T-cell (primary cell): Measurements from ENCODE around the gene RALY. TPM values are rescaled to one million over a fixed set of nuclear protein-coding genes. Genes with fewer than 3 reads are reported as not detected.

ENCODE experiments used
- ATAC-seq, 4 experiments: fragments of 200-7000 bp in 3 of 4; fragments of 150-1000 bp in 1 of 4; cut with Tn5 transposase; replicated peaks in 1 of 4; 1 replicate in 3 of 4; 2 replicates in 1 of 4; pipeline ENCODE4 v1.10.0; 2021; ENCODE audit warnings: moderate library complexity in 3 of 4, mild to moderate bottlenecking in 2 of 4, moderate number of reproducible peaks in 1 of 4
- CTCF ChIA-PET, 2 donors: fragments of 300-600 bp; sonication (Branson Sonifier 250); formaldehyde crosslinking; loops; one replicate each; lab custom pipeline; 2022; ENCODE audit warnings: antibody characterized with exemption in 2 of 2; lab: Charles Lee
- POLR2A ChIA-PET, 2 donors: fragments of 300-600 bp; sonication (Branson Sonifier 250); formaldehyde crosslinking; loops; one replicate each; lab custom pipeline; 2022; ENCODE audit warnings: antibody characterized with exemption in 2 of 2; lab: Charles Lee
- DNase-seq, 35 experiments: peaks; one replicate each; pipeline versions ENCODE4 v3.0.0 to v3.0.0-alpha.2; 2013 to 2023
- H3K27ac ChIP-seq: one replicate; pipeline ENCODE4 v1.5.1; 2013; ENCODE audit warnings: low read length
- H3K27me3 ChIP-seq, 2 experiments: replicated peaks in 1 of 2; 1 replicate in 1 of 2; 2 replicates in 1 of 2; pipeline versions ENCODE4 v1.6.1 to v1.7.0; 2013; ENCODE audit warnings: low read length in 1 of 2, mixed read lengths in 1 of 2; ENCODE audit not compliant: control insufficient read depth in 2 of 2, insufficient read depth in 2 of 2; ENCODE audit errors: extremely low read depth in 1 of 2
- H3K36me3 ChIP-seq, 2 donors: 1 replicate in 1 of 2; 2 replicates in 1 of 2; pipeline versions ENCODE4 v1.6.1 to v1.7.0; 2013; ENCODE audit warnings: low read length in 1 of 2; ENCODE audit not compliant: control insufficient read depth in 2 of 2, insufficient read depth in 1 of 2; ENCODE audit errors: extremely low read depth in 1 of 2
- H3K4me1 ChIP-seq, 2 experiments: 1 replicate in 1 of 2; 2 replicates in 1 of 2; pipeline versions ENCODE4 v1.6.1 to v1.7.0; 2013; ENCODE audit warnings: low read length in 2 of 2, mixed read lengths in 1 of 2; ENCODE audit not compliant: insufficient read depth in 2 of 2, control insufficient read depth in 1 of 2; ENCODE audit errors: extremely low read depth in 1 of 2
- H3K4me3 ChIP-seq, 2 donors: 1 replicate in 1 of 2; 2 replicates in 1 of 2; pipeline versions ENCODE4 v1.5.1 to v1.7.0; 2013; ENCODE audit warnings: mild to moderate bottlenecking in 2 of 2, low read length in 1 of 2, moderate library complexity in 1 of 2; ENCODE audit not compliant: control insufficient read depth in 1 of 2; ENCODE audit errors: extremely low read depth in 1 of 2
- H3K9me3 ChIP-seq: 2 replicates; pipeline ENCODE4 v1.7.0; 2013
- H3K27ac Mint-ChIP-seq, 2 donors: one replicate each; pipeline ENCODE4 v1.8.0; 2020 to 2021; ENCODE audit warnings: mild to moderate bottlenecking in 2 of 2, mixed read lengths in 2 of 2
- H3K27me3 Mint-ChIP-seq, 2 donors: one replicate each; pipeline ENCODE4 v1.8.0; 2021 to 2022; ENCODE audit warnings: mixed read lengths in 2 of 2
- H3K36me3 Mint-ChIP-seq: one replicate; pipeline ENCODE4 v1.8.0; 2021; ENCODE audit warnings: mixed read lengths
- H3K4me1 Mint-ChIP-seq, 3 donors: one replicate each; pipeline ENCODE4 v1.8.0; 2020 to 2022; ENCODE audit warnings: mixed read lengths in 3 of 3, mild to moderate bottlenecking in 1 of 3
- H3K4me3 Mint-ChIP-seq, 3 donors: one replicate each; pipeline ENCODE4 v1.8.0; 2020 to 2022; ENCODE audit warnings: mild to moderate bottlenecking in 3 of 3, mixed read lengths in 3 of 3, moderate library complexity in 3 of 3
- H3K9me3 Mint-ChIP-seq, 3 donors: one replicate each; pipeline ENCODE4 v1.8.0; 2020 to 2022; ENCODE audit warnings: mixed read lengths in 3 of 3
- WGBS: methylation state at CpG from one replicate; pipeline ENCODE4 v1.1.5; 2013; ENCODE audit warnings: missing lambda C conversion rate; ENCODE audit not compliant: insufficient coverage; 5-methylcytosine and 5-hydroxymethylcytosine counted together
- total RNA-seq, 35 experiments: library from RNA in 6 of 35; stranded (reverse) in 6 of 35; fragments of 120-200 nt in 1 of 35; gene quantifications; one replicate each; pipeline versions ENCODE4 v1.2.1 to v1.2.4 and lab custom pipeline; 2013 to 2026

The RALY gene
- total RNA-seq, 5 donors from 2014 or later (not counting 1 experiment from before 2014, with no cell fraction given): 110 to 126 (median 125) TPM

- ATAC-seq: no peak
- POLR2A ChIA-PET: no interaction called here
These were observed 121.1 kb downstream of the RALY start for GRCh38 chr20:34114809-34115208.

GRCh38 chr20:34115232-34115631, 121.5 kb downstream of the RALY start:
- ATAC-seq (no peak), DNase-seq (no peak)
- H3K27me3 ChIP-seq: no peaks in the 10 kb centered on the region
- no peaks in the 10 kb centered on the region for H3K27me3 Mint-ChIP-seq
- H3K4me3 Mint-ChIP-seq: no peak overlapping the region
- peaks cover 14 to 17% (median 17%) of the 10 kb centered on the region in 3 donors for H3K4me1 Mint-ChIP-seq
- no peaks in the 10 kb centered on the region for H3K9me3 Mint-ChIP-seq
- ChIA-PET POLR2A (interaction anchor here in 1 of 2 donors (0.7 kb wide), 1 partner anchor 383 kb away, joined by 5 read pairs; no protein-coding TSS in a partner anchor), CTCF (interaction anchor here in 1 of 2 donors (0.5 kb wide), 1 partner anchor 44 kb away, joined by 3 read pairs; no protein-coding TSS in a partner anchor)
- no peak overlapping the region for H3K4me3 ChIP-seq
- peaks cover 5 to 11% of the 10 kb centered on the region in 2 experiments for H3K4me1 ChIP-seq
- H3K27ac Mint-ChIP-seq: no peak overlapping the region
- no peaks in the 10 kb centered on the region for H3K9me3 ChIP-seq
- H3K36me3 ChIP-seq: no peaks in the 10 kb centered on the region
- H3K36me3 Mint-ChIP-seq: peaks cover 3% of the 10 kb centered on the region
- H3K27ac ChIP-seq: no peak overlapping the region

More at GRCh38 chr20:34114809-34115208, 121.1 kb downstream of the RALY start:
- CTCF ChIA-PET: no interaction called here
- Mint-ChIP-seq H3K27me3 (no peaks in the 10 kb centered on the region), H3K4me1 (peaks cover 17 to 21% (median 20%) of the 10 kb centered on the region in 3 donors), H3K27ac (no peak overlapping the region), H3K4me3 (no peak overlapping the region), H3K9me3 (no peaks in the 10 kb centered on the region), H3K36me3 (peaks cover 6% of the 10 kb centered on the region)
- Histone ChIP-seq H3K9me3 (no peaks in the 10 kb centered on the region), H3K4me3 (no peak overlapping the region), H3K27me3 (no peaks in the 10 kb centered on the region), H3K36me3 (no peaks in the 10 kb centered on the region), H3K27ac (no peak overlapping the region), H3K4me1 (peaks cover 5 to 15% of the 10 kb centered on the region in 2 experiments)
- DNase-seq: no peak
- WGBS: 100% methylated on average over 2 of the region's 4 CpGs

- no peaks in the 10 kb centered on the region for H3K9me3 ChIP-seq
- no peaks in the 10 kb centered on the region for H3K9me3 Mint-ChIP-seq
- H3K27ac Mint-ChIP-seq: no peak overlapping the region
- WGBS: 100% methylated on average over 1 of the region's 2 CpGs
- peaks cover 0 to 7% of the 10 kb centered on the region in 2 experiments for H3K27me3 ChIP-seq
- no peak overlapping the region for H3K4me3 Mint-ChIP-seq
- ATAC-seq: no peak
- H3K36me3 Mint-ChIP-seq: no peaks in the 10 kb centered on the region
- H3K4me1 ChIP-seq: no peaks in the 10 kb centered on the region
- ChIA-PET CTCF (no interaction called here), POLR2A (no interaction called here)
- no peak for DNase-seq
- no peak overlapping the region for H3K4me3 ChIP-seq
- H3K36me3 ChIP-seq: no peaks in the 10 kb centered on the region
- no peak overlapping the region for H3K27ac ChIP-seq
- H3K27me3 Mint-ChIP-seq: peaks cover 0 to 1% of the 10 kb centered on the region in 2 donors
- H3K4me1 Mint-ChIP-seq: peaks cover 0 to 4% (median 0%) of the 10 kb centered on the region in 3 donors
These were observed 126.5 kb downstream of the RALY start for GRCh38 chr20:34120213-34120612.

GRCh38 chr20:34122274-34122980, 128.7 kb downstream of the RALY start:
- DNase-seq: no peak
- H3K36me3 Mint-ChIP-seq: no peaks in the 10 kb centered on the region
- Histone ChIP-seq H3K4me1 (no peaks in the 10 kb centered on the region), H3K27ac (no peak overlapping the region), H3K4me3 (no peak overlapping the region), H3K36me3 (no peaks in the 10 kb centered on the region), H3K9me3 (no peaks in the 10 kb centered on the region), H3K27me3 (peaks cover 0 to 7% of the 10 kb centered on the region in 2 experiments)
- CTCF ChIA-PET: interaction anchor here in 1 of 2 donors (0.5 kb wide), 2 partner anchors 139 to 291 kb away, joined by 3 to 9 read pairs; no protein-coding TSS in a partner anchor
- H3K27me3 Mint-ChIP-seq: peaks cover 0 to 6% of the 10 kb centered on the region in 2 donors
- peaks cover 0 to 4% (median 0%) of the 10 kb centered on the region in 3 donors for H3K4me1 Mint-ChIP-seq
- H3K9me3 Mint-ChIP-seq: no peaks in the 10 kb centered on the region
- 95% methylated on average over 38 of the region's 43 CpGs for WGBS
- ATAC-seq: no peak
- H3K27ac Mint-ChIP-seq: no peak overlapping the region
- POLR2A ChIA-PET: interaction anchor here in 1 of 2 donors (0.7 kb wide), 1 partner anchor 119 kb away, joined by 7 read pairs; the partner anchor contains the start of gene ASIP
- no peak overlapping the region for H3K4me3 Mint-ChIP-seq

- ChIA-PET CTCF (interaction anchor here (0.7 kb wide), 2 partner anchors 11 to 392 kb away, joined by 5 to 7 read pairs; no protein-coding TSS in a partner anchor), POLR2A (interaction anchor here (0.6 to 0.7 kb wide), 2 partner anchors 118 to 314 kb away, joined by 4 to 7 read pairs; partner anchors contain the start of gene ASIP (in 1 of the 2))
- Mint-ChIP-seq H3K4me3 (no peak overlapping the region), H3K9me3 (no peaks in the 10 kb centered on the region), H3K36me3 (no peaks in the 10 kb centered on the region), H3K27ac (no peak overlapping the region), H3K4me1 (peaks cover 0 to 4% (median 0%) of the 10 kb centered on the region in 3 donors), H3K27me3 (peaks cover 0 to 6% of the 10 kb centered on the region in 2 donors)
- Histone ChIP-seq H3K4me1 (no peaks in the 10 kb centered on the region), H3K36me3 (no peaks in the 10 kb centered on the region), H3K4me3 (no peak overlapping the region), H3K27ac (no peak overlapping the region), H3K9me3 (no peaks in the 10 kb centered on the region), H3K27me3 (peaks cover 0 to 7% of the 10 kb centered on the region in 2 experiments)
- DNase-seq (no peak), ATAC-seq (no peak)
These were observed 129.6 kb downstream of the RALY start for GRCh38 chr20:34123309-34123708.

- POLR2A ChIA-PET: no interaction called here
- Mint-ChIP-seq H3K27ac (peak overlapping the region in 1 of 2 donors; percentile 69), H3K4me1 (peaks cover 4 to 10% (median 8%) of the 10 kb centered on the region in 3 donors), H3K27me3 (peaks cover 0 to 6% of the 10 kb centered on the region in 2 donors), H3K36me3 (no peaks in the 10 kb centered on the region), H3K4me3 (no peak overlapping the region), H3K9me3 (no peaks in the 10 kb centered on the region)
- CTCF ChIA-PET: no interaction called here
- H3K36me3 ChIP-seq: no peaks in the 10 kb centered on the region
- ATAC-seq (no peak), DNase-seq (no peak)
- peaks cover 0 to 6% of the 10 kb centered on the region in 2 experiments for H3K4me1 ChIP-seq
- no peak overlapping the region for H3K27ac ChIP-seq
- WGBS: 80% methylated on average over 1 of the region's 2 CpGs
- no peaks in the 10 kb centered on the region for H3K9me3 ChIP-seq
- H3K27me3 ChIP-seq: peaks cover 0 to 10% of the 10 kb centered on the region in 2 experiments
- no peak overlapping the region for H3K4me3 ChIP-seq
These were observed 130.9 kb downstream of the RALY start for GRCh38 chr20:34124469-34125249.
